H1 (cell line): ENCODE measurements around the gene RREB1.

ENCODE experiments used
- CEBPB ChIP-seq: IDR thresholded peaks from 2 replicates; pipeline ENCODE4 v1.6.1; 2012; ENCODE audit warnings: low read depth, low read length
- CTBP2 ChIP-seq: IDR thresholded peaks from 2 replicates; pipeline ENCODE4 v1.7.0; 2011; ENCODE audit warnings: borderline replicate concordance, mild to moderate bottlenecking, moderate library complexity, mixed read lengths, low read length; ENCODE audit not compliant: insufficient read depth, insufficient read length
- CTCF ChIP-seq, 3 experiments: IDR thresholded peaks; 1 replicate in 2 of 3; 2 replicates in 1 of 3; pipeline versions ENCODE4 v1.5.1 to v1.6.1; 2011; ENCODE audit warnings: low read length in 3 of 3, mild to moderate bottlenecking in 3 of 3, inconsistent platforms in 2 of 3, low read depth in 1 of 3, moderate library complexity in 1 of 3; ENCODE audit not compliant: insufficient read depth in 1 of 3; ENCODE audit errors: control extremely low read depth in 1 of 3
- MAX ChIP-seq: IDR thresholded peaks from 2 replicates; pipeline ENCODE4 v1.6.1; 2012; ENCODE audit warnings: inconsistent platforms
- PHF8 ChIP-seq: fragments of 200-600 bp; sonication (generic); conservative IDR thresholded peaks from 2 replicates; pipeline ENCODE4 v1.7.1; 2012; ENCODE audit warnings: low read depth, mild to moderate bottlenecking, inconsistent platforms, low read length, moderate library complexity
- POLR2A ChIP-seq, 2 experiments: IDR thresholded peaks; 1 replicate in 1 of 2; 2 replicates in 1 of 2; pipeline ENCODE4 v1.6.1; 2011; ENCODE audit warnings: low read depth in 2 of 2, low read length in 2 of 2, mild to moderate bottlenecking in 2 of 2; ENCODE audit errors: control extremely low read depth in 1 of 2
- SIRT6 ChIP-seq: IDR thresholded peaks from one replicate; pipeline ENCODE4 v1.7.1; 2012; ENCODE audit warnings: low read length, inconsistent platforms

DNA sequence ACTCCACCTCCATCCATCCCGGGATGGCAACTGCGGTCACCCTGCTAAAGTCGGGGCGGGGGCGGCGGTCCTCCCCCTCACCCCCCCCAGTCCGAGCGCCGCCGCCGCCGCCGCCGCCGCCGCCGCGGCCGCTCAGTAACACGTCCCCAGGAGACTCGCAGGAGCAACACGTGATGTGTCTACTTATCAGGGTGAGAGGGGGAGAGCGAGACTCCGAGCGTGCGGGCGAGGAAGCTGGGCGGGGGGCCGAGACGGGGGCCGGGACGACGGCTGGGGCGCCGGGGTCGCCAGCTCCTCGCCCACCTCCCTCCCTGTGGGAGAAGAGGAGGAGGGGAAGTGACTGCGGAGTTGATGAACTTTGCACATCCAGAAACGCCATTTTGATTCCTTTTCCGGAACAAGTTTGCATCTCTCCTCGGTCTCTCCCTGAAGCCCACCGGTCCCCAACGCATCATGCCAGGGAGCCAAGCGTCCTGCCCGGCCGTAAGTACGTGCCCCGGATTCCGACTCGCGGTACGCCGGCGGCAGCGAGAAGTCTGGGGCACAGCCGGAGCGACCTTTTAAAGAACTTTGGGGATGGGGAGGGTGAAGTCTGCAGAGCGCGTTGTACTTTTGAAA lies at the start of gene RREB1:
- TF ChIP-seq CTCF (IDR thresholded peaks at IDR 0.05; ENCODE audit: control extremely low read depth in 1 of 3, insufficient read depth in 1 of 3, low read depth in 1 of 3, low read length in 3 of 3) (no peak), MAX (0 out of 2 replicates have a peak, but pooled peaks have one; percentile 21), SIRT6 (no peak), PHF8 (peak; percentile 41), POLR2A (IDR thresholded peaks at IDR 0.05; ENCODE audit: control extremely low read depth in 1 of 2, low read depth in 2 of 2, low read length in 2 of 2) (no peak; a peak in 1 of 3 replicates), CEBPB (no peak), CTBP2 (no peak)
